HepG2 (cell line): ENCODE measurements around the gene RECQL5. TPM values are rescaled to one million over a fixed set of nuclear protein-coding genes. Genes with fewer than 3 reads are reported as not detected.

ENCODE experiments used
- BRD4 ChIP-seq: sonication (generic); formaldehyde crosslinking; IDR thresholded peaks from 2 replicates; pipeline ENCODE4 v1.4.0; 2020; ENCODE audit warnings: missing genetic modification reagents
- CBX2 ChIP-seq, 2 experiments: fragments of 200-600 bp in 1 of 2; sonication (generic); formaldehyde crosslinking in 1 of 2; IDR thresholded peaks; 2 replicates each; pipeline versions ENCODE4 v1.7.0 to v1.8.1; 2018 to 2022; ENCODE audit warnings: low read depth in 2 of 2, low read length in 1 of 2, mild to moderate bottlenecking in 1 of 2, missing genetic modification reagents in 1 of 2
- CERS6 ChIP-seq: sonication (generic); formaldehyde crosslinking; IDR thresholded peaks from 2 replicates; pipeline ENCODE4 v1.5.0; 2020; ENCODE audit warnings: missing genetic modification reagents
- IRF1 ChIP-seq: sonication (generic); formaldehyde crosslinking; IDR thresholded peaks from 2 replicates; pipeline ENCODE4 v1.4.0; 2020; ENCODE audit warnings: low read depth, mild to moderate bottlenecking, missing genetic modification reagents
- ISL2 ChIP-seq: sonication (generic); formaldehyde crosslinking; IDR thresholded peaks from 2 replicates; pipeline ENCODE4 v1.5.0; 2020; ENCODE audit warnings: missing genetic modification reagents
- KLF9 ChIP-seq: IDR thresholded peaks from 2 replicates; pipeline ENCODE4 v1.6.1; 2016; ENCODE audit warnings: low read depth
- MZF1 ChIP-seq: sonication (generic); formaldehyde crosslinking; IDR thresholded peaks from 2 replicates; pipeline ENCODE4 v1.8.1; 2023; ENCODE audit warnings: mild to moderate bottlenecking, missing genetic modification reagents, borderline replicate concordance
- PBX2 ChIP-seq: IDR thresholded peaks from 2 replicates; pipeline ENCODE4 v1.6.1; 2016; ENCODE audit warnings: control low read depth
- PHF5A ChIP-seq: IDR thresholded peaks from one replicate; pipeline ENCODE4 v1.6.1; 2018; ENCODE audit warnings: low read depth, missing genetic modification reagents; ENCODE audit not compliant: unreplicated experiment
- PLSCR1 ChIP-seq: sonication (generic); formaldehyde crosslinking; IDR thresholded peaks from 2 replicates; pipeline ENCODE4 v1.5.0; 2020; ENCODE audit warnings: missing genetic modification reagents, mild to moderate bottlenecking, borderline replicate concordance
- SOX13 ChIP-seq, 3 experiments: fragments of 450-650 bp in 1 of 3; sonication (generic) in 1 of 3; formaldehyde crosslinking in 1 of 3; IDR thresholded peaks in 2 of 3; conservative IDR thresholded peaks in 1 of 3; 2 replicates each; pipeline versions ENCODE4 v1.5.0 to v1.6.1; 2016 to 2020; ENCODE audit warnings: antibody characterized with exemption in 1 of 3, mild to moderate bottlenecking in 1 of 3, missing compliant biosample characterization in 1 of 3, missing genetic modification reagents in 1 of 3, moderate library complexity in 1 of 3
- polyA plus RNA-seq, 8 experiments: library from polyadenylated mRNA; depleted of rRNA in 3 of 8; stranded (reverse) in 7 of 8; unstranded in 1 of 8; fragments of >200 nt; fragmentation: Illumina TruSeq in 4 of 8; extraction: Trizol in 4 of 8; gene quantifications; 2 replicates each; pipeline versions ENCODE4 v1.2.1 to v1.2.3, GENCODE V29; 2011 to 2016; ENCODE audit warnings: low read depth in 4 of 8, missing spikeins in 1 of 8, mixed read lengths in 1 of 8; ENCODE audit not compliant: insufficient read depth in 1 of 8
- total RNA-seq, 5 experiments: library from RNA; depleted of rRNA; stranded (reverse); fragments of >200 nt; fragmentation: Illumina TruSeq; extraction: Trizol; gene quantifications; 2 replicates each; pipeline ENCODE4 v1.2.3, GENCODE V29; 2016; ENCODE audit warnings: low read depth in 1 of 5

Gene RECQL5
- total and polyA plus RNA-seq, 2 of the 13 experiments (the other 11 are each of a cell fraction or from before 2014, with no cell fraction given), result 27.7 to 32.0 TPM

GRCh38 chr17:75637143-75637538 lies 29.8 kb downstream of the RECQL5 start (continued):
- TF ChIP-seq PHF5A (CRISPR knock-in tag) (no peak), MZF1 (CRISPR knock-in tag) (no peak), SOX13 (IDR thresholded peaks at IDR 0.05) (no peak), SOX13 (CRISPR knock-in tag; conservative IDR thresholded peaks at IDR 0.05 in 1 of 2, IDR thresholded peaks at IDR 0.05 in 1 of 2) (no peak), PBX2 (CRISPR knock-in tag) (no peak), CERS6 (CRISPR knock-in tag) (no peak), KLF9 (CRISPR knock-in tag) (no peak), IRF1 (no peak), PLSCR1 (CRISPR knock-in tag) (no peak), ISL2 (CRISPR knock-in tag) (no peak), CBX2 (IDR thresholded peaks at IDR 0.05; ENCODE audit: low read depth, low read length) (no peak), CBX2 (CRISPR knock-in tag; IDR thresholded peaks at IDR 0.05; ENCODE audit: low read depth) (no peak), BRD4 (no peak)
